WTC11 (cell line): ENCODE measurements around the gene ZNF394. TPM values are rescaled to one million over a fixed set of nuclear protein-coding genes. Genes with fewer than 3 reads are reported as not detected.

Experiments used
- ATAC-seq: fragments of 200-7000 bp; cut with Tn5 transposase; 2 replicates; pipeline ENCODE4 v1.10.0; 2021; ENCODE audit warnings: mild to moderate bottlenecking, moderate library complexity
- CTCF ChIA-PET: fragments of 300-600 bp; sonication (Branson Sonifier 250); formaldehyde crosslinking; loops from one replicate; lab custom pipeline; 2021; ENCODE audit warnings: antibody characterized with exemption; lab: Charles Lee
- POLR2A ChIA-PET: fragments of 350-600 bp; sonication (Branson Sonifier 250); formaldehyde crosslinking; loops from one replicate; lab custom pipeline; 2021; ENCODE audit warnings: antibody characterized with exemption; lab: Charles Lee
- DNase-seq: peaks from one replicate; pipeline ENCODE4 v3.0.0; 2021; ENCODE audit warnings: low spot score
- H3K27ac Mint-ChIP-seq: 2 replicates; pipeline ENCODE4 v1.8.0; 2021; ENCODE audit warnings: mixed read lengths
- H3K27me3 Mint-ChIP-seq: 2 replicates; pipeline ENCODE4 v1.8.0; 2021; ENCODE audit warnings: low read depth, mild to moderate bottlenecking, moderate library complexity, mixed read lengths
- H3K36me3 Mint-ChIP-seq: 2 replicates; pipeline ENCODE4 v1.8.0; 2021; ENCODE audit warnings: mixed read lengths
- H3K4me1 Mint-ChIP-seq: 2 replicates; pipeline ENCODE4 v1.8.0; 2022; ENCODE audit warnings: mixed read lengths
- H3K4me3 Mint-ChIP-seq: 2 replicates; pipeline ENCODE4 v1.8.0; 2021; ENCODE audit warnings: mild to moderate bottlenecking, moderate library complexity, mixed read lengths
- H3K9me3 Mint-ChIP-seq: 2 replicates; pipeline ENCODE4 v1.8.0; 2021; ENCODE audit warnings: mixed read lengths
- ATF1 ChIP-seq: sonication (generic); formaldehyde crosslinking; IDR thresholded peaks from 2 replicates; pipeline ENCODE4 v1.8.1; 2023; ENCODE audit warnings: mild to moderate bottlenecking, moderate library complexity, missing genetic modification reagents
- GRHL2 ChIP-seq: fragments of 250-450 bp; sonication (Bioruptor Pico); IDR thresholded peaks from 2 replicates; pipeline ENCODE4 v1.8.0; 2022; ENCODE audit warnings: mild to moderate bottlenecking, moderate library complexity; ENCODE audit not compliant: insufficient replicate concordance, severe bottlenecking
- NR2C2 ChIP-seq: sonication (generic); formaldehyde crosslinking; IDR thresholded peaks from 2 replicates; pipeline ENCODE4 v1.8.0; 2022; ENCODE audit warnings: mild to moderate bottlenecking, missing genetic modification reagents
- SOX15 ChIP-seq: fragments of 250-450 bp; sonication (Bioruptor Pico); IDR thresholded peaks from 2 replicates; pipeline ENCODE4 v1.9.0; 2021; ENCODE audit warnings: mild to moderate bottlenecking
- ZNF138 ChIP-seq: sonication (generic); formaldehyde crosslinking; conservative IDR thresholded peaks from 2 replicates; pipeline ENCODE4 v1.8.1; 2022; ENCODE audit warnings: mild to moderate bottlenecking, moderate library complexity, missing genetic modification reagents
- ZNF219 ChIP-seq: sonication (generic); formaldehyde crosslinking; IDR thresholded peaks from 2 replicates; pipeline ENCODE4 v1.8.0; 2023; ENCODE audit warnings: missing genetic modification reagents, mild to moderate bottlenecking, borderline replicate concordance
- ZNF423 ChIP-seq: fragments of 250-450 bp; sonication (Bioruptor Pico); IDR thresholded peaks from 2 replicates; pipeline ENCODE4 v2.1.2; 2022; ENCODE audit warnings: mild to moderate bottlenecking, moderate library complexity
- total RNA-seq: library from RNA; stranded (reverse); gene quantifications from 3 replicates; pipeline ENCODE4 v1.2.3, GENCODE V29; 2021
- TF ChIP-seq, protein P1 (sequence below): sonication (generic); formaldehyde crosslinking; IDR thresholded peaks from 2 replicates; pipeline ENCODE4 v1.8.1; 2022; ENCODE audit warnings: low read depth, missing genetic modification reagents, borderline replicate concordance
- TF ChIP-seq, protein P2 (sequence below): sonication (generic); formaldehyde crosslinking; IDR thresholded peaks from 2 replicates; pipeline ENCODE4 v1.8.1; 2022; ENCODE audit warnings: missing genetic modification reagents, borderline replicate concordance
- TF ChIP-seq, protein P3 (sequence below): sonication (generic); formaldehyde crosslinking; IDR thresholded peaks from 2 replicates; pipeline ENCODE4 v1.8.0; 2022; ENCODE audit warnings: missing genetic modification reagents
- TF ChIP-seq, protein P4 (sequence below): sonication (generic); formaldehyde crosslinking; IDR thresholded peaks from 2 replicates; pipeline ENCODE4 v1.8.0; 2022; ENCODE audit warnings: mild to moderate bottlenecking, missing genetic modification reagents
- TF ChIP-seq, protein P5 (sequence below): sonication (generic); formaldehyde crosslinking; IDR thresholded peaks from 2 replicates; pipeline ENCODE4 v1.8.0; 2023; ENCODE audit warnings: missing genetic modification reagents
- TF ChIP-seq, protein P6 (sequence below): fragments of 250-450 bp; sonication (Bioruptor Pico); IDR thresholded peaks from 2 replicates; pipeline ENCODE4 v1.9.0; 2021; ENCODE audit warnings: mild to moderate bottlenecking, borderline replicate concordance
- TF ChIP-seq, protein P7 (sequence below): sonication (generic); formaldehyde crosslinking; IDR thresholded peaks from 2 replicates; pipeline ENCODE4 v1.8.0; 2023; ENCODE audit warnings: mild to moderate bottlenecking, missing genetic modification reagents
- TF ChIP-seq, protein P8 (sequence below): fragments of 250-450 bp; sonication (Bioruptor Pico); IDR thresholded peaks from 2 replicates; pipeline ENCODE4 v1.9.0; 2021; ENCODE audit warnings: mild to moderate bottlenecking

The ZNF394 gene
- total RNA-seq, 1 experiment from 2014 or later, result 24.0 TPM

DNA sequence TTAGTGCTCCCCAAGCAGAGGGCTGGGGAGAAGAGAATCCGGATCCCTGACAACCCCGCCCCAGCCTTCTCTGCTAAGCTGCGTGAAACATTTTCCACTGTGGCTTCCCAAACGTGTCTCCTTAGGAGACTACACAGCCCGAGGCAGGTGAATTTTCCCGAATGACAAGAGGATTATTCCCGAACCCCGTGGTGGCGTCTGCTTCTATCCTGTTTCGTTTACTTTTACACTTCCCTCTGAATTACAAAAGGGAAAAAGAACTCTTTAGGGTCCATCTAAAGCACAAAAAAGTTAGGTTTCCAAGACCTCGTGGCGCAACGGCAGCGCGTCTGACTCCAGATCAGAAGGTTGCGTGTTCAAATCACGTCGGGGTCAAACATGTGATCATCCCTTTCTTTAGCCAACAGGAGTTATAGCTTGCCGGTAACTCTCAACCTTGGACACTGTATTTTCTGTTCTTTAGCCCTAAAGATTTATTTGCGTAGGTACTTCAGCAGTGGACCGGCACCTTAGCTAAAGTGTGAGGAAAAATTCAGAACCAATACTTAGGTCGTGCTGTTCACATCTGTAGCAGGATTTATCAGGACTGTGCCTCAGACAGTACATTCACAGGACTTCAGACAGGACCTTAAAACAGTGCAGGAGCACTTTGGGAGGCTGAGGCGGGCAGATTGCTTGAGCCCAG, 30.6 kb downstream of the ZNF394 start:
- Mint-ChIP-seq H3K36me3 (peaks cover 5% of the 10 kb centered on the region), H3K27me3 (peaks cover 5% of the 10 kb centered on the region; the same call in 1 of the 2 replicates), H3K27ac (peak overlapping the region; percentile 82), H3K4me1 (peaks cover 22% of the 10 kb centered on the region), H3K9me3 (no peaks in the 10 kb centered on the region), H3K4me3 (peak overlapping the region; percentile 60)
- ChIA-PET CTCF (interaction anchor here (0.6 to 1.3 kb wide), 2 partner anchors 11 to 23 kb away, joined by 3 to 4 read pairs; no protein-coding TSS in a partner anchor), POLR2A (interaction anchor here (1.2 kb wide), 1 partner anchor 337 kb away, joined by 3 read pairs; no protein-coding TSS in a partner anchor)
- ATAC-seq (peak; percentile 2; the same call in 1 of the 2 replicates), DNase-seq (peak; percentile 25)
- TF ChIP-seq ATF1 (CRISPR knock-in tag), result no peak

DNA sequence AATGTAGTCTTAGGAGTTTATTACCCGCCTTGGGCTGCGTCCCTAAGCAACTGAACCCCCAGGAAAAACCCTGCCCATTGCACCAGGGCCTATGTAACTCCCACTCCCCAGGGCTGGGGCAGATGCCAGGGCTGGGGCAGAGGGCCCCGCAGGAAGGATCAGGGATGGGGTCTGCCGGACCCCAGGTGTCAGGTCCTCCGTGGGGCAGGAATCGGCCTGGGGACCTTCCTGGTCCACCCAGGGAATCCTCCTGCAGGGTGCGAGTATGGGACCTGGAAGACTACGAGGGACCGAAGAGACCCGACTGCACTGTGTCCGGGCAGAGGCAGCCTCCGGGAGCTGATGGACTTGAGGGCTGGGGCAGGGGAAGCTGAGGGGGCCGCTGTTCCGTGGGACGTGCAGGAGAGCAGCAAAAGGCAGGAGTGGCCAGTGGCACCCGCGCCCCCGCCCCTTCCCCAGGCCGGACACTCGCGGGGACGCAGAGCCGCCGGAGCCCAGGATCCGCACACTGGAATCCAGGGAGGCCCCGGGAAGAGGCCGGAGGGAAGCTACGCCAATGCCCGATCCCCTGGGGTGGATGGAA, 31.7 kb downstream of the ZNF394 start:
- no peak overlapping the region for H3K27ac Mint-ChIP-seq
- H3K4me3 Mint-ChIP-seq, result no peak overlapping the region
- peaks cover 10% of the 10 kb centered on the region for H3K36me3 Mint-ChIP-seq
- no peak for ATAC-seq
- H3K27me3 Mint-ChIP-seq, result peaks cover 5% of the 10 kb centered on the region; the same call in 1 of the 2 replicates
- no peak for DNase-seq
- peaks cover 3% of the 10 kb centered on the region; the same call in 1 of the 2 replicates for H3K9me3 Mint-ChIP-seq
- peaks cover 24% of the 10 kb centered on the region for H3K4me1 Mint-ChIP-seq
- ChIA-PET POLR2A (interaction anchor here (1.2 kb wide), 1 partner anchor 336 kb away, joined by 3 read pairs; no protein-coding TSS in a partner anchor), CTCF (interaction anchor here (0.6 to 1.3 kb wide), 3 partner anchors 9 to 55 kb away, joined by 3 to 4 read pairs (median 3); no protein-coding TSS in a partner anchor)
- TF ChIP-seq, protein P1, sequence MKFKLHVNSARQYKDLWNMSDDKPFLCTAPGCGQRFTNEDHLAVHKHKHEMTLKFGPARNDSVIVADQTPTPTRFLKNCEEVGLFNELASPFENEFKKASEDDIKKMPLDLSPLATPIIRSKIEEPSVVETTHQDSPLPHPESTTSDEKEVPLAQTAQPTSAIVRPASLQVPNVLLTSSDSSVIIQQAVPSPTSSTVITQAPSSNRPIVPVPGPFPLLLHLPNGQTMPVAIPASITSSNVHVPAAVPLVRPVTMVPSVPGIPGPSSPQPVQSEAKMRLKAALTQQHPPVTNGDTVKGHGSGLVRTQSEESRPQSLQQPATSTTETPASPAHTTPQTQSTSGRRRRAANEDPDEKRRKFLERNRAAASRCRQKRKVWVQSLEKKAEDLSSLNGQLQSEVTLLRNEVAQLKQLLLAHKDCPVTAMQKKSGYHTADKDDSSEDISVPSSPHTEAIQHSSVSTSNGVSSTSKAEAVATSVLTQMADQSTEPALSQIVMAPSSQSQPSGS (CRISPR knock-in tag), result no peak
- TF ChIP-seq, protein P2, sequence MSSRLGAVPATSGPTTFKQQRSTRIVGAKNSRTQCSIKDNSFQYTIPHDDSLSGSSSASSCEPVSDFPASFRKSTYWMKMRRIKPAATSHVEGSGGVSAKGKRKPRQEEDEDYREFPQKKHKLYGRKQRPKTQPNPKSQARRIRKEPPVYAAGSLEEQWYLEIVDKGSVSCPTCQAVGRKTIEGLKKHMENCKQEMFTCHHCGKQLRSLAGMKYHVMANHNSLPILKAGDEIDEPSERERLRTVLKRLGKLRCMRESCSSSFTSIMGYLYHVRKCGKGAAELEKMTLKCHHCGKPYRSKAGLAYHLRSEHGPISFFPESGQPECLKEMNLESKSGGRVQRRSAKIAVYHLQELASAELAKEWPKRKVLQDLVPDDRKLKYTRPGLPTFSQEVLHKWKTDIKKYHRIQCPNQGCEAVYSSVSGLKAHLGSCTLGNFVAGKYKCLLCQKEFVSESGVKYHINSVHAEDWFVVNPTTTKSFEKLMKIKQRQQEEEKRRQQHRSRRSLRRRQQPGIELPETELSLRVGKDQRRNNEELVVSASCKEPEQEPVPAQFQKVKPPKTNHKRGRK, result no peak
- TF ChIP-seq ZNF423 (CRISPR knock-in tag) (no peak), ZNF138 (CRISPR knock-in tag) (no peak), GRHL2 (no peak), NR2C2 (CRISPR knock-in tag) (no peak), SOX15 (no peak), ZNF219 (CRISPR knock-in tag) (no peak)
- TF ChIP-seq, protein P3, sequence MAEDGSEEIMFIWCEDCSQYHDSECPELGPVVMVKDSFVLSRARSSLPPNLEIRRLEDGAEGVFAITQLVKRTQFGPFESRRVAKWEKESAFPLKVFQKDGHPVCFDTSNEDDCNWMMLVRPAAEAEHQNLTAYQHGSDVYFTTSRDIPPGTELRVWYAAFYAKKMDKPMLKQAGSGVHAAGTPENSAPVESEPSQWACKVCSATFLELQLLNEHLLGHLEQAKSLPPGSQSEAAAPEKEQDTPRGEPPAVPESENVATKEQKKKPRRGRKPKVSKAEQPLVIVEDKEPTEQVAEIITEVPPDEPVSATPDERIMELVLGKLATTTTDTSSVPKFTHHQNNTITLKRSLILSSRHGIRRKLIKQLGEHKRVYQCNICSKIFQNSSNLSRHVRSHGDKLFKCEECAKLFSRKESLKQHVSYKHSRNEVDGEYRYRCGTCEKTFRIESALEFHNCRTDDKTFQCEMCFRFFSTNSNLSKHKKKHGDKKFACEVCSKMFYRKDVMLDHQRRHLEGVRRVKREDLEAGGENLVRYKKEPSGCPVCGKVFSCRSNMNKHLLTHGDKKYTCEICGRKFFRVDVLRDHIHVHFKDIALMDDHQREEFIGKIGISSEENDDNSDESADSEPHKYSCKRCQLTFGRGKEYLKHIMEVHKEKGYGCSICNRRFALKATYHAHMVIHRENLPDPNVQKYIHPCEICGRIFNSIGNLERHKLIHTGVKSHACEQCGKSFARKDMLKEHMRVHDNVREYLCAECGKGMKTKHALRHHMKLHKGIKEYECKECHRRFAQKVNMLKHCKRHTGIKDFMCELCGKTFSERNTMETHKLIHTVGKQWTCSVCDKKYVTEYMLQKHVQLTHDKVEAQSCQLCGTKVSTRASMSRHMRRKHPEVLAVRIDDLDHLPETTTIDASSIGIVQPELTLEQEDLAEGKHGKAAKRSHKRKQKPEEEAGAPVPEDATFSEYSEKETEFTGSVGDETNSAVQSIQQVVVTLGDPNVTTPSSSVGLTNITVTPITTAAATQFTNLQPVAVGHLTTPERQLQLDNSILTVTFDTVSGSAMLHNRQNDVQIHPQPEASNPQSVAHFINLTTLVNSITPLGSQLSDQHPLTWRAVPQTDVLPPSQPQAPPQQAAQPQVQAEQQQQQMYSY (CRISPR knock-in tag), result no peak
- TF ChIP-seq, protein P4, sequence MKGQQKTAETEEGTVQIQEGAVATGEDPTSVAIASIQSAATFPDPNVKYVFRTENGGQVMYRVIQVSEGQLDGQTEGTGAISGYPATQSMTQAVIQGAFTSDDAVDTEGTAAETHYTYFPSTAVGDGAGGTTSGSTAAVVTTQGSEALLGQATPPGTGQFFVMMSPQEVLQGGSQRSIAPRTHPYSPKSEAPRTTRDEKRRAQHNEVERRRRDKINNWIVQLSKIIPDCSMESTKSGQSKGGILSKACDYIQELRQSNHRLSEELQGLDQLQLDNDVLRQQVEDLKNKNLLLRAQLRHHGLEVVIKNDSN (CRISPR knock-in tag), result no peak
- TF ChIP-seq, protein P5, sequence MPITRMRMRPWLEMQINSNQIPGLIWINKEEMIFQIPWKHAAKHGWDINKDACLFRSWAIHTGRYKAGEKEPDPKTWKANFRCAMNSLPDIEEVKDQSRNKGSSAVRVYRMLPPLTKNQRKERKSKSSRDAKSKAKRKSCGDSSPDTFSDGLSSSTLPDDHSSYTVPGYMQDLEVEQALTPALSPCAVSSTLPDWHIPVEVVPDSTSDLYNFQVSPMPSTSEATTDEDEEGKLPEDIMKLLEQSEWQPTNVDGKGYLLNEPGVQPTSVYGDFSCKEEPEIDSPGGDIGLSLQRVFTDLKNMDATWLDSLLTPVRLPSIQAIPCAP (CRISPR knock-in tag), result no peak
- TF ChIP-seq, protein P6, sequence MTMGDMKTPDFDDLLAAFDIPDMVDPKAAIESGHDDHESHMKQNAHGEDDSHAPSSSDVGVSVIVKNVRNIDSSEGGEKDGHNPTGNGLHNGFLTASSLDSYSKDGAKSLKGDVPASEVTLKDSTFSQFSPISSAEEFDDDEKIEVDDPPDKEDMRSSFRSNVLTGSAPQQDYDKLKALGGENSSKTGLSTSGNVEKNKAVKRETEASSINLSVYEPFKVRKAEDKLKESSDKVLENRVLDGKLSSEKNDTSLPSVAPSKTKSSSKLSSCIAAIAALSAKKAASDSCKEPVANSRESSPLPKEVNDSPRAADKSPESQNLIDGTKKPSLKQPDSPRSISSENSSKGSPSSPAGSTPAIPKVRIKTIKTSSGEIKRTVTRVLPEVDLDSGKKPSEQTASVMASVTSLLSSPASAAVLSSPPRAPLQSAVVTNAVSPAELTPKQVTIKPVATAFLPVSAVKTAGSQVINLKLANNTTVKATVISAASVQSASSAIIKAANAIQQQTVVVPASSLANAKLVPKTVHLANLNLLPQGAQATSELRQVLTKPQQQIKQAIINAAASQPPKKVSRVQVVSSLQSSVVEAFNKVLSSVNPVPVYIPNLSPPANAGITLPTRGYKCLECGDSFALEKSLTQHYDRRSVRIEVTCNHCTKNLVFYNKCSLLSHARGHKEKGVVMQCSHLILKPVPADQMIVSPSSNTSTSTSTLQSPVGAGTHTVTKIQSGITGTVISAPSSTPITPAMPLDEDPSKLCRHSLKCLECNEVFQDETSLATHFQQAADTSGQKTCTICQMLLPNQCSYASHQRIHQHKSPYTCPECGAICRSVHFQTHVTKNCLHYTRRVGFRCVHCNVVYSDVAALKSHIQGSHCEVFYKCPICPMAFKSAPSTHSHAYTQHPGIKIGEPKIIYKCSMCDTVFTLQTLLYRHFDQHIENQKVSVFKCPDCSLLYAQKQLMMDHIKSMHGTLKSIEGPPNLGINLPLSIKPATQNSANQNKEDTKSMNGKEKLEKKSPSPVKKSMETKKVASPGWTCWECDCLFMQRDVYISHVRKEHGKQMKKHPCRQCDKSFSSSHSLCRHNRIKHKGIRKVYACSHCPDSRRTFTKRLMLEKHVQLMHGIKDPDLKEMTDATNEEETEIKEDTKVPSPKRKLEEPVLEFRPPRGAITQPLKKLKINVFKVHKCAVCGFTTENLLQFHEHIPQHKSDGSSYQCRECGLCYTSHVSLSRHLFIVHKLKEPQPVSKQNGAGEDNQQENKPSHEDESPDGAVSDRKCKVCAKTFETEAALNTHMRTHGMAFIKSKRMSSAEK (CRISPR knock-in tag), result no peak
- TF ChIP-seq, protein P7, sequence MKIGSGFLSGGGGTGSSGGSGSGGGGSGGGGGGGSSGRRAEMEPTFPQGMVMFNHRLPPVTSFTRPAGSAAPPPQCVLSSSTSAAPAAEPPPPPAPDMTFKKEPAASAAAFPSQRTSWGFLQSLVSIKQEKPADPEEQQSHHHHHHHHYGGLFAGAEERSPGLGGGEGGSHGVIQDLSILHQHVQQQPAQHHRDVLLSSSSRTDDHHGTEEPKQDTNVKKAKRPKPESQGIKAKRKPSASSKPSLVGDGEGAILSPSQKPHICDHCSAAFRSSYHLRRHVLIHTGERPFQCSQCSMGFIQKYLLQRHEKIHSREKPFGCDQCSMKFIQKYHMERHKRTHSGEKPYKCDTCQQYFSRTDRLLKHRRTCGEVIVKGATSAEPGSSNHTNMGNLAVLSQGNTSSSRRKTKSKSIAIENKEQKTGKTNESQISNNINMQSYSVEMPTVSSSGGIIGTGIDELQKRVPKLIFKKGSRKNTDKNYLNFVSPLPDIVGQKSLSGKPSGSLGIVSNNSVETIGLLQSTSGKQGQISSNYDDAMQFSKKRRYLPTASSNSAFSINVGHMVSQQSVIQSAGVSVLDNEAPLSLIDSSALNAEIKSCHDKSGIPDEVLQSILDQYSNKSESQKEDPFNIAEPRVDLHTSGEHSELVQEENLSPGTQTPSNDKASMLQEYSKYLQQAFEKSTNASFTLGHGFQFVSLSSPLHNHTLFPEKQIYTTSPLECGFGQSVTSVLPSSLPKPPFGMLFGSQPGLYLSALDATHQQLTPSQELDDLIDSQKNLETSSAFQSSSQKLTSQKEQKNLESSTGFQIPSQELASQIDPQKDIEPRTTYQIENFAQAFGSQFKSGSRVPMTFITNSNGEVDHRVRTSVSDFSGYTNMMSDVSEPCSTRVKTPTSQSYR (CRISPR knock-in tag), result no peak
- TF ChIP-seq, protein P8, sequence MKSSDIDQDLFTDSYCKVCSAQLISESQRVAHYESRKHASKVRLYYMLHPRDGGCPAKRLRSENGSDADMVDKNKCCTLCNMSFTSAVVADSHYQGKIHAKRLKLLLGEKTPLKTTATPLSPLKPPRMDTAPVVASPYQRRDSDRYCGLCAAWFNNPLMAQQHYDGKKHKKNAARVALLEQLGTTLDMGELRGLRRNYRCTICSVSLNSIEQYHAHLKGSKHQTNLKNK (CRISPR knock-in tag), result no peak
